K562 (cell line): ENCODE results near the gene BAD. TPM values are rescaled to one million over a fixed set of nuclear protein-coding genes. Genes with fewer than 3 reads are reported as not detected.

Source experiments
- BMI1 ChIP-seq: fragments of 150-350 bp; IDR thresholded peaks from 2 replicates; pipeline ENCODE4 v1.6.1; 2014; ENCODE audit warnings: low read length
- C11orf30 ChIP-seq: fragments of 450-650 bp; IDR thresholded peaks from 2 replicates; pipeline ENCODE4 v1.6.1; 2016; ENCODE audit warnings: low read depth, mild to moderate bottlenecking
- DMBX1 ChIP-seq: fragments of 250-450 bp; sonication (Bioruptor Pico); IDR thresholded peaks from 2 replicates; pipeline ENCODE4 v1.8.0; 2022; ENCODE audit warnings: inconsistent platforms, mild to moderate bottlenecking, moderate library complexity, borderline replicate concordance
- ESRRB ChIP-seq: fragments of 250-450 bp; sonication (Bioruptor Pico); IDR thresholded peaks from 2 replicates; pipeline ENCODE4 v1.5.0; 2020; ENCODE audit warnings: mild to moderate bottlenecking, moderate library complexity, borderline replicate concordance
- FOS ChIP-seq: IDR thresholded peaks from 3 replicates; pipeline ENCODE4 v1.6.1; 2011; ENCODE audit not compliant: insufficient read length; ENCODE audit errors: extremely low read depth
- NELFE ChIP-seq: IDR thresholded peaks from 2 replicates; pipeline ENCODE4 v1.6.1; 2011; ENCODE audit warnings: mild to moderate bottlenecking; ENCODE audit not compliant: insufficient read depth, insufficient read length
- NFXL1 ChIP-seq: fragments of 450-650 bp; formaldehyde crosslinking; IDR thresholded peaks from 2 replicates; pipeline ENCODE4 v1.4.0; 2021; ENCODE audit warnings: mild to moderate bottlenecking
- PCBP1 ChIP-seq: fragments of 200-400 bp; formaldehyde crosslinking; IDR thresholded peaks from 2 replicates; pipeline ENCODE4 v1.6.1; 2018; ENCODE audit warnings: mild to moderate bottlenecking, low read depth, low read length; ENCODE audit not compliant: poor library complexity, severe bottlenecking
- PURB ChIP-seq: sonication (generic); formaldehyde crosslinking; IDR thresholded peaks from 2 replicates; pipeline ENCODE4 v1.9.0; 2021; ENCODE audit warnings: low read depth, mild to moderate bottlenecking, missing genetic modification reagents
- RAD21 ChIP-seq, 2 experiments: fragments of 250-450 bp in 1 of 2; fragments of 450-650 bp in 1 of 2; sonication (Bioruptor Pico) in 1 of 2; formaldehyde crosslinking in 1 of 2; IDR thresholded peaks in 1 of 2; conservative IDR thresholded peaks in 1 of 2; 2 replicates each; pipeline versions ENCODE4 v1.4.0 to v1.8.0; 2020 to 2022; ENCODE audit warnings: mild to moderate bottlenecking in 2 of 2, moderate library complexity in 1 of 2
- SIN3A ChIP-seq, 2 experiments: fragments of 150-350 bp in 1 of 2; IDR thresholded peaks; 2 replicates each; pipeline ENCODE4 v1.6.1; 2011 to 2016; ENCODE audit warnings: borderline replicate concordance in 2 of 2, low read depth in 2 of 2, low read length in 2 of 2, mild to moderate bottlenecking in 2 of 2, moderate library complexity in 2 of 2; ENCODE audit not compliant: control insufficient read depth in 1 of 2
- SMAD2 ChIP-seq: fragments of 150-350 bp; IDR thresholded peaks from 2 replicates; pipeline ENCODE4 v1.6.1; 2014; ENCODE audit warnings: low read depth, mild to moderate bottlenecking, low read length
- TRIM28 ChIP-seq: fragments of 450-650 bp; IDR thresholded peaks from 2 replicates; pipeline ENCODE4 v1.6.1; 2017
- U2AF1 ChIP-seq: fragments of 200-400 bp; formaldehyde crosslinking; optimal IDR thresholded peaks from 2 replicates; pipeline ENCODE3; 2017; ENCODE audit warnings: mild to moderate bottlenecking, low read depth, low read length, moderate library complexity
- WHSC1 ChIP-seq: IDR thresholded peaks from one replicate; pipeline ENCODE4 v1.6.1; 2012; ENCODE audit warnings: low read length, control low read depth, inconsistent platforms
- YBX1 ChIP-seq: fragments of 450-650 bp; IDR thresholded peaks from 2 replicates; pipeline ENCODE4 v1.7.1; 2016; ENCODE audit warnings: mild to moderate bottlenecking
- ZBTB2 ChIP-seq: fragments of 450-650 bp; IDR thresholded peaks from 2 replicates; pipeline ENCODE4 v1.6.1; 2016; ENCODE audit warnings: antibody characterized with exemption
- ZNF3 ChIP-seq: fragments of 250-450 bp; sonication (Bioruptor Pico); IDR thresholded peaks from 2 replicates; pipeline ENCODE4 v1.5.0; 2021; ENCODE audit warnings: mild to moderate bottlenecking, moderate library complexity
- polyA plus RNA-seq, 8 experiments: library from polyadenylated mRNA; depleted of rRNA in 4 of 8; stranded (reverse) in 5 of 8; unstranded in 3 of 8; fragments of >200 nt; fragmentation: Nextera tagmentation in 2 of 8; fragmentation: Illumina TruSeq in 1 of 8; extraction: Ambion mirVana in 2 of 8; extraction: Trizol in 1 of 8; gene quantifications; 2 replicates each; pipeline versions ENCODE4 v1.2.1 to v1.2.3, GENCODE V29; 2011 to 2014; ENCODE audit warnings: inconsistent platforms in 1 of 8, missing spikeins in 1 of 8
- total RNA-seq, 7 experiments: library from RNA; depleted of rRNA in 6 of 7; stranded (reverse); fragments of >200 nt in 6 of 7; fragmentation: Illumina TruSeq in 2 of 7; extraction: Trizol in 2 of 7; gene quantifications; 2 replicates each; pipeline versions ENCODE4 v1.2.1 to v1.2.3, GENCODE V29; 2011 to 2021; ENCODE audit warnings: low replicate concordance in 1 of 7
- TF ChIP-seq, protein P1 (sequence below): fragments of 250-450 bp; sonication (Bioruptor Pico); IDR thresholded peaks from 2 replicates; pipeline ENCODE4 v1.8.0; 2021; ENCODE audit warnings: borderline replicate concordance, mild to moderate bottlenecking, moderate library complexity; ENCODE audit not compliant: poor library complexity, severe bottlenecking
- TF ChIP-seq, protein P2 (sequence below): sonication (generic); formaldehyde crosslinking; IDR thresholded peaks from 2 replicates; pipeline ENCODE4 v1.5.0; 2020; ENCODE audit warnings: missing genetic modification reagents
- TF ChIP-seq, protein P3 (sequence below): fragments of 250-450 bp; sonication (Bioruptor Pico); IDR thresholded peaks from 2 replicates; pipeline ENCODE4 v1.8.0; 2022; ENCODE audit warnings: moderate library complexity, mild to moderate bottlenecking, inconsistent platforms
- TF ChIP-seq, protein P4 (sequence below): fragments of 450-650 bp; IDR thresholded peaks from 2 replicates; pipeline ENCODE4 v1.6.1; 2018; ENCODE audit warnings: mild to moderate bottlenecking, low read depth; ENCODE audit not compliant: partially characterized antibody

Gene BAD
- total and polyA plus RNA-seq, 9 of the 15 experiments (the other 6 are each of a cell fraction or from before 2014, with no cell fraction given) = 0.61 to 45.6 (median 11.8) TPM

- TF ChIP-seq, protein P1, sequence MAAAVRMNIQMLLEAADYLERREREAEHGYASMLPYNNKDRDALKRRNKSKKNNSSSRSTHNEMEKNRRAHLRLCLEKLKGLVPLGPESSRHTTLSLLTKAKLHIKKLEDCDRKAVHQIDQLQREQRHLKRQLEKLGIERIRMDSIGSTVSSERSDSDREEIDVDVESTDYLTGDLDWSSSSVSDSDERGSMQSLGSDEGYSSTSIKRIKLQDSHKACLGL = no peak
- no peak for TF ChIP-seq WHSC1
- TF ChIP-seq DMBX1 (CRISPR knock-in tag) = no peak; the same call in 1 of the 2 replicates
- TF ChIP-seq ESRRB (CRISPR knock-in tag) = no peak
- TF ChIP-seq PURB (CRISPR knock-in tag) = no peak
- TF ChIP-seq SIN3A (IDR thresholded peaks at IDR 0.05; ENCODE audit: borderline replicate concordance in 2 of 2, control insufficient read depth in 1 of 2, low read depth in 2 of 2, low read length in 2 of 2) = peak; percentile 44 to 62; a peak in 1 of 4 replicates
- TF ChIP-seq ZNF3 (CRISPR knock-in tag) = no peak
- no peak for TF ChIP-seq NFXL1 (CRISPR knock-in tag)
- no peak for TF ChIP-seq BMI1
- peak; percentile 55; the same call in 1 of the 2 replicates for TF ChIP-seq C11orf30
- TF ChIP-seq RAD21 (CRISPR knock-in tag; conservative IDR thresholded peaks at IDR 0.05 in 1 of 2, IDR thresholded peaks at IDR 0.05 in 1 of 2) = no peak
- TF ChIP-seq PCBP1 = no peak
- peak; percentile 28; the same call in 1 of the 2 replicates for TF ChIP-seq ZBTB2
- no peak for TF ChIP-seq YBX1
- no peak for TF ChIP-seq NELFE
- TF ChIP-seq SMAD2 = no peak
- TF ChIP-seq U2AF1 = no peak
- TF ChIP-seq, protein P2, sequence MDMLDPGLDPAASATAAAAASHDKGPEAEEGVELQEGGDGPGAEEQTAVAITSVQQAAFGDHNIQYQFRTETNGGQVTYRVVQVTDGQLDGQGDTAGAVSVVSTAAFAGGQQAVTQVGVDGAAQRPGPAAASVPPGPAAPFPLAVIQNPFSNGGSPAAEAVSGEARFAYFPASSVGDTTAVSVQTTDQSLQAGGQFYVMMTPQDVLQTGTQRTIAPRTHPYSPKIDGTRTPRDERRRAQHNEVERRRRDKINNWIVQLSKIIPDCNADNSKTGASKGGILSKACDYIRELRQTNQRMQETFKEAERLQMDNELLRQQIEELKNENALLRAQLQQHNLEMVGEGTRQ (CRISPR knock-in tag) = no peak
- TF ChIP-seq, protein P3, sequence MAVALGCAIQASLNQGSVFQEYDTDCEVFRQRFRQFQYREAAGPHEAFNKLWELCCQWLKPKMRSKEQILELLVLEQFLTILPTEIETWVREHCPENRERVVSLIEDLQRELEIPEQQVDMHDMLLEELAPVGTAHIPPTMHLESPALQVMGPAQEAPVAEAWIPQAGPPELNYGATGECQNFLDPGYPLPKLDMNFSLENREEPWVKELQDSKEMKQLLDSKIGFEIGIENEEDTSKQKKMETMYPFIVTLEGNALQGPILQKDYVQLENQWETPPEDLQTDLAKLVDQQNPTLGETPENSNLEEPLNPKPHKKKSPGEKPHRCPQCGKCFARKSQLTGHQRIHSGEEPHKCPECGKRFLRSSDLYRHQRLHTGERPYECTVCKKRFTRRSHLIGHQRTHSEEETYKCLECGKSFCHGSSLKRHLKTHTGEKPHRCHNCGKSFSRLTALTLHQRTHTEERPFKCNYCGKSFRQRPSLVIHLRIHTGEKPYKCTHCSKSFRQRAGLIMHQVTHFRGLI (CRISPR knock-in tag) = no peak
- peak; percentile 43; the same call in 1 of the 2 replicates for TF ChIP-seq TRIM28
- TF ChIP-seq, protein P4, sequence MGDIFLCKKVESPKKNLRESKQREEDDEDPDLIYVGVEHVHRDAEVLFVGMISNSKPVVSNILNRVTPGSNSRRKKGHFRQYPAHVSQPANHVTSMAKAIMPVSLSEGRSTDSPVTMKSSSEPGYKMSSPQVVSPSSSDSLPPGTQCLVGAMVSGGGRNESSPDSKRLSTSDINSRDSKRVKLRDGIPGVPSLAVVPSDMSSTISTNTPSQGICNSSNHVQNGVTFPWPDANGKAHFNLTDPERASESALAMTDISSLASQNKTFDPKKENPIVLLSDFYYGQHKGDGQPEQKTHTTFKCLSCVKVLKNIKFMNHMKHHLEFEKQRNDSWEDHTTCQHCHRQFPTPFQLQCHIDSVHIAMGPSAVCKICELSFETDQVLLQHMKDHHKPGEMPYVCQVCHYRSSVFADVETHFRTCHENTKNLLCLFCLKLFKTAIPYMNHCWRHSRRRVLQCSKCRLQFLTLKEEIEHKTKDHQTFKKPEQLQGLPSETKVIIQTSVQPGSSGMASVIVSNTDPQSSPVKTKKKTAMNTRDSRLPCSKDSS = no peak
- TF ChIP-seq FOS = no peak
Observed at GRCh38 chr11:64240435-64241240, 43.8 kb downstream of the BAD start, which contains the start of gene FKBP2 (continued).
